PFSK-1 (cell line): ENCODE measurements around the gene C1GALT1.

Source experiments
- POLR2AphosphoS5 ChIP-seq: IDR thresholded peaks from 2 replicates; pipeline ENCODE4 v1.6.1; 2012; ENCODE audit warnings: low read depth, mild to moderate bottlenecking, control low read depth, low read length, moderate library complexity
- REST ChIP-seq, 2 experiments: IDR thresholded peaks; 2 replicates each; pipeline versions ENCODE4 v1.6.1 to v1.8.0; 2011 to 2012; ENCODE audit warnings: low read depth in 2 of 2, low read length in 2 of 2, control low read depth in 1 of 2, inconsistent platforms in 1 of 2, mild to moderate bottlenecking in 1 of 2, moderate library complexity in 1 of 2; ENCODE audit not compliant: insufficient read depth in 1 of 2
- SIN3A ChIP-seq: IDR thresholded peaks from 2 replicates; pipeline ENCODE4 v1.6.1; 2012; ENCODE audit warnings: mild to moderate bottlenecking, low read length, moderate library complexity, borderline replicate concordance; ENCODE audit not compliant: insufficient read depth

DNA sequence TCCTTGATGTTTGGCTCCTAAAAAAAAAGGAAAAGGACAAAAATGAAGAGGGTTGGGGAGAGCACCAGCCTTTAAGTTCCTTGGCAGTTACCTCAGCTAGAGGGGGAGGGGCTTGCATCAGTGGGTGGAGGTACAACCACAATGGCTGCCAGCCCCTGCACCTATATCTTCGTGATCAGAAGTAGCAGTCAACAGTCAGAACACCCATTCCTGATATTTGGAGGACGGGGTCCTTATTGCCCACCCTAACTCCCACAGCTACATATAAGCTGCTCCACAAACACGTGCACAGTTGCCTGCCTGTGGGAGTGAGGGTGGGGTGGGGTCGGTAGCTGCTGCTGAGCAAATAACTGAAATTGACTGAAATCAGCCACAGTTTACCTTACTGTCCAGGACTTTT lies 26.2 kb downstream of the C1GALT1 start:
- TF ChIP-seq POLR2AphosphoS5 (no peak), REST (IDR thresholded peaks at IDR 0.05; ENCODE audit: insufficient read depth in 1 of 2, low read depth in 2 of 2, low read length in 2 of 2) (no peak), SIN3A (no peak)
